GM18519 (cell line): ENCODE data around the gene CTDSP1.

Experiments
- ATAC-seq: cut with Tn5 transposase; IDR thresholded peaks from one replicate; pipeline ENCODE4 v1.9.1; 2021; ENCODE audit warnings: mild to moderate bottlenecking, moderate library complexity; ENCODE audit not compliant: unreplicated experiment, low FRiP score

CTDSP1 gene

GRCh38 chr2:218422403-218423086, 22.9 kb downstream of the CTDSP1 start:
- no peak for ATAC-seq

GRCh38 chr2:218423584-218423983, 23.9 kb downstream of the CTDSP1 start:
- ATAC-seq: no peak

- no peak for ATAC-seq
These were observed 25.9 kb downstream of the CTDSP1 start for GRCh38 chr2:218425531-218425930.

GRCh38 chr2:218427741-218428140, 28.1 kb downstream of the CTDSP1 start:
- ATAC-seq: no peak

GRCh38 chr2:218428846-218429558, 29.3 kb downstream of the CTDSP1 start:
- no peak for ATAC-seq

GRCh38 chr2:218429911-218430692, 30.4 kb downstream of the CTDSP1 start:
- ATAC-seq: no peak

GRCh38 chr2:218430721-218431120, 31.1 kb downstream of the CTDSP1 start:
- ATAC-seq: no peak

- ATAC-seq: no peak
These were observed 32.2 kb downstream of the CTDSP1 start for GRCh38 chr2:218431878-218432277.

- ATAC-seq: no peak
These were observed 33.2 kb downstream of the CTDSP1 start for GRCh38 chr2:218432676-218433365.

GRCh38 chr2:218434456-218434855, 34.8 kb downstream of the CTDSP1 start:
- ATAC-seq: no peak

- no peak for ATAC-seq
These were observed 35.6 kb downstream of the CTDSP1 start for GRCh38 chr2:218435003-218435982.

GRCh38 chr2:218436992-218437391, 37.3 kb downstream of the CTDSP1 start:
- no peak for ATAC-seq

- no peak for ATAC-seq
These were observed 38.3 kb downstream of the CTDSP1 start for GRCh38 chr2:218437969-218438368.

- ATAC-seq: no peak
These were observed 38.9 kb downstream of the CTDSP1 start for GRCh38 chr2:218438596-218438995.

- no peak for ATAC-seq
These were observed 45.2 kb downstream of the CTDSP1 start for GRCh38 chr2:218444692-218445357.

GRCh38 chr2:218445602-218446001, 45.9 kb downstream of the CTDSP1 start:
- ATAC-seq: no peak

GRCh38 chr2:218446547-218446946, 46.9 kb downstream of the CTDSP1 start:
- no peak for ATAC-seq

- no peak for ATAC-seq
These were observed 47.4 kb downstream of the CTDSP1 start for GRCh38 chr2:218447072-218447471.

GRCh38 chr2:218448934-218449333, 49.3 kb downstream of the CTDSP1 start:
- ATAC-seq: no peak
